H1 (cell line): ENCODE measurements around the gene ABCA6. TPM values are rescaled to one million over a fixed set of nuclear protein-coding genes. Genes with fewer than 3 reads are reported as not detected.

ENCODE experiments used
- CTCF ChIA-PET: fragments of 300-600 bp; sonication (Branson Sonifier 250); formaldehyde crosslinking; loops from one replicate; lab custom pipeline; 2021; ENCODE audit not compliant: partially characterized antibody; lab: Charles Lee
- POLR2A ChIA-PET: fragments of 300-600 bp; sonication (Branson Sonifier 250); formaldehyde crosslinking; loops from one replicate; lab custom pipeline; 2021; ENCODE audit warnings: inconsistent platforms; ENCODE audit not compliant: partially characterized antibody; lab: Charles Lee
- DNase-seq, 2 experiments: peaks; one replicate each; pipeline versions ENCODE4 v3.0.0 to v3.0.0-alpha.2; 2010 to 2022; ENCODE audit warnings: low spot score in 2 of 2, low read depth in 1 of 2, mixed read lengths in 1 of 2
- FAIRE-seq: peaks from 2 replicates; lab custom pipeline; 2011; peaks lifted over from hg19 to GRCh38; lab: Jason Lieb, UNC
- H2AFZ ChIP-seq: 2 replicates; pipeline ENCODE4 v1.8.1; 2012; ENCODE audit warnings: low read length, inconsistent platforms
- H2AK5ac ChIP-seq: 2 replicates; pipeline ENCODE4 v1.6.1; 2013; ENCODE audit warnings: low read depth, low read length
- H2BK120ac ChIP-seq: replicated peaks from 2 replicates; pipeline ENCODE3; 2013; ENCODE audit warnings: low read depth, low read length, inconsistent platforms
- H2BK12ac ChIP-seq: 2 replicates; pipeline ENCODE4 v1.6.1; 2013; ENCODE audit warnings: low read depth, low read length
- H2BK15ac ChIP-seq: 2 replicates; pipeline ENCODE4 v1.6.1; 2013; ENCODE audit warnings: low read length
- H2BK20ac ChIP-seq: 2 replicates; pipeline ENCODE4 v1.6.1; 2013; ENCODE audit warnings: low read length
- H2BK5ac ChIP-seq: 2 replicates; pipeline ENCODE4 v1.6.1; 2013; ENCODE audit warnings: low read depth, low read length
- H3K14ac ChIP-seq: 2 replicates; pipeline ENCODE4 v1.6.1; 2013; ENCODE audit warnings: inconsistent platforms; ENCODE audit not compliant: insufficient read length
- H3K18ac ChIP-seq: 2 replicates; pipeline ENCODE4 v1.6.1; 2013; ENCODE audit warnings: low read length; ENCODE audit errors: extremely low read depth
- H3K23ac ChIP-seq: 2 replicates; pipeline ENCODE4 v1.6.1; 2013; ENCODE audit warnings: inconsistent platforms; ENCODE audit not compliant: insufficient read length
- H3K23me2 ChIP-seq: 2 replicates; pipeline ENCODE4 v1.6.1; 2013; ENCODE audit warnings: low read depth, low read length
- H3K27ac ChIP-seq: 2 replicates; pipeline ENCODE4 v1.6.1; 2011; ENCODE audit warnings: low read depth, low read length, inconsistent platforms
- H3K27me3 ChIP-seq, 4 experiments: replicated peaks in 1 of 4; 1 replicate in 1 of 4; 2 replicates in 3 of 4; pipeline versions ENCODE4 v1.6.1 to v1.8.1; 2011 to 2013; ENCODE audit warnings: low read length in 3 of 4, mild to moderate bottlenecking in 3 of 4, inconsistent platforms in 2 of 4, mixed read lengths in 2 of 4, moderate library complexity in 1 of 4; ENCODE audit not compliant: control insufficient read depth in 3 of 4, insufficient read depth in 3 of 4; ENCODE audit errors: extremely low read depth in 1 of 4
- H3K36me3 ChIP-seq, 4 experiments: 2 replicates each; pipeline versions ENCODE4 v1.6.1 to v1.8.1; 2011 to 2013; ENCODE audit warnings: mild to moderate bottlenecking in 4 of 4, low read length in 3 of 4, moderate library complexity in 2 of 4, control low read depth in 1 of 4, inconsistent platforms in 1 of 4; ENCODE audit not compliant: insufficient read depth in 4 of 4, control insufficient read depth in 2 of 4
- H3K4ac ChIP-seq: replicated peaks from 2 replicates; pipeline ENCODE3; 2013; ENCODE audit warnings: low read length, low read depth, mixed read lengths, inconsistent platforms; ENCODE audit not compliant: insufficient read length
- H3K4me1 ChIP-seq, 4 experiments: replicated peaks in 1 of 4; 1 replicate in 1 of 4; 2 replicates in 3 of 4; pipeline versions ENCODE4 v1.6.1 to v1.8.1; 2011 to 2013; ENCODE audit warnings: low read length in 3 of 4, inconsistent platforms in 2 of 4, mixed read lengths in 1 of 4; ENCODE audit not compliant: insufficient read depth in 4 of 4, control insufficient read depth in 3 of 4
- H3K4me2 ChIP-seq, 2 experiments: 2 replicates each; pipeline versions ENCODE4 v1.6.1 to v1.8.1; 2011 to 2013; ENCODE audit warnings: low read depth in 2 of 2, low read length in 2 of 2, control low read depth in 1 of 2, inconsistent platforms in 1 of 2, mild to moderate bottlenecking in 1 of 2; ENCODE audit not compliant: insufficient read depth in 1 of 2
- H3K4me3 ChIP-seq, 4 experiments: fragments of 200-600, 300-600 bp in 1 of 4; sonication (generic), shearing (Covaris generic), sonication (Bioruptor Twin) in 1 of 4; 2 replicates each; pipeline versions ENCODE4 v1.5.1 to v1.8.1; 2011 to 2016; ENCODE audit warnings: low read length in 4 of 4, low read depth in 3 of 4, control low read depth in 2 of 4, inconsistent platforms in 2 of 4, mild to moderate bottlenecking in 2 of 4, mixed read lengths in 1 of 4, moderate library complexity in 1 of 4; ENCODE audit not compliant: insufficient read depth in 2 of 4; ENCODE audit errors: extremely low read depth in 1 of 4
- H3K56ac ChIP-seq: replicated peaks from 2 replicates; pipeline ENCODE3; 2013; ENCODE audit warnings: low read depth, mild to moderate bottlenecking, mixed read lengths, low read length, inconsistent platforms; ENCODE audit not compliant: insufficient read length
- H3K79me1 ChIP-seq: 2 replicates; pipeline ENCODE4 v1.6.1; 2013; ENCODE audit warnings: low read depth, low read length, control low read depth
- H3K79me2 ChIP-seq, 2 experiments: 2 replicates each; pipeline versions ENCODE4 v1.6.1 to v1.8.1; 2012 to 2013; ENCODE audit warnings: low read length in 2 of 2, mild to moderate bottlenecking in 2 of 2, inconsistent platforms in 1 of 2; ENCODE audit not compliant: insufficient read depth in 2 of 2, control insufficient read depth in 1 of 2
- H3K9ac ChIP-seq, 4 experiments: replicated peaks in 1 of 4; 1 replicate in 1 of 4; 2 replicates in 3 of 4; pipeline versions ENCODE4 v1.6.1 to v1.8.1; 2011 to 2013; ENCODE audit warnings: low read depth in 3 of 4, low read length in 3 of 4, control low read depth in 2 of 4, mild to moderate bottlenecking in 2 of 4, moderate library complexity in 2 of 4, inconsistent platforms in 1 of 4; ENCODE audit errors: extremely low read depth in 1 of 4
- H3K9me3 ChIP-seq, 2 experiments: 2 replicates each; pipeline versions ENCODE4 v1.6.1 to v1.8.1; 2012 to 2013; ENCODE audit warnings: mild to moderate bottlenecking in 2 of 2, moderate library complexity in 2 of 2, control low read depth in 1 of 2, inconsistent platforms in 1 of 2, low read depth in 1 of 2, low read length in 1 of 2, mixed read lengths in 1 of 2; ENCODE audit not compliant: insufficient read depth in 2 of 2
- H4K20me1 ChIP-seq, 2 experiments: replicated peaks in 1 of 2; 2 replicates each; pipeline versions ENCODE3 to v1.8.1; 2011 to 2013; ENCODE audit warnings: inconsistent platforms in 2 of 2, low read length in 2 of 2, mild to moderate bottlenecking in 1 of 2; ENCODE audit not compliant: insufficient read depth in 2 of 2, control insufficient read depth in 1 of 2
- H4K5ac ChIP-seq: 2 replicates; pipeline ENCODE4 v1.6.1; 2013; ENCODE audit warnings: low read length, low read depth, mixed read lengths, inconsistent platforms; ENCODE audit not compliant: insufficient read length
- H4K8ac ChIP-seq: 2 replicates; pipeline ENCODE4 v1.8.0; 2013; ENCODE audit warnings: mild to moderate bottlenecking, moderate library complexity, low read length, inconsistent platforms; ENCODE audit not compliant: insufficient read depth; ENCODE audit errors: extremely low read depth
- H4K91ac ChIP-seq: replicated peaks from 2 replicates; pipeline ENCODE3; 2013; ENCODE audit warnings: low read length, mixed read lengths, inconsistent platforms; ENCODE audit not compliant: insufficient read length
- BCL11A ChIP-seq, 2 experiments: IDR thresholded peaks; one replicate each; pipeline ENCODE4 v1.6.1; 2011; ENCODE audit warnings: low read depth in 2 of 2, low read length in 2 of 2, mild to moderate bottlenecking in 2 of 2
- GABPA ChIP-seq: IDR thresholded peaks from 2 replicates; pipeline ENCODE4 v1.6.1; 2011; ENCODE audit warnings: mild to moderate bottlenecking, low read length, moderate library complexity, borderline replicate concordance; ENCODE audit not compliant: insufficient read depth
- MAFK ChIP-seq: IDR thresholded peaks from 2 replicates; pipeline ENCODE4 v1.6.1; 2012; ENCODE audit warnings: low read depth, mild to moderate bottlenecking, improper control_type of control experiment, low read length
- POLR2A ChIP-seq, 2 experiments: IDR thresholded peaks; 1 replicate in 1 of 2; 2 replicates in 1 of 2; pipeline ENCODE4 v1.6.1; 2011; ENCODE audit warnings: low read depth in 2 of 2, low read length in 2 of 2, mild to moderate bottlenecking in 2 of 2; ENCODE audit errors: control extremely low read depth in 1 of 2
- POLR2AphosphoS5 ChIP-seq: IDR thresholded peaks from 2 replicates; pipeline ENCODE4 v1.6.1; 2011; ENCODE audit warnings: low read depth, low read length
- ZNF274 ChIP-seq: IDR thresholded peaks from 2 replicates; pipeline ENCODE4 v1.7.0; 2012; ENCODE audit warnings: low read length, borderline replicate concordance; ENCODE audit errors: extremely low read depth
- WGBS, 2 experiments: shearing (Covaris generic) in 1 of 2; methylation state at CpG; one replicate each; pipeline versions ENCODE4 v1.1.6 to v1.1.7; 2013 to 2015; ENCODE audit warnings: low lambda C conversion rate in 2 of 2, mixed read lengths in 2 of 2, inconsistent platforms in 1 of 2, low coverage in 1 of 2, missing lambda C conversion rate in 1 of 2; ENCODE audit not compliant: insufficient replicate concordance in 2 of 2, insufficient coverage in 1 of 2, insufficient read length in 1 of 2; ENCODE audit errors: extremely low coverage in 1 of 2, missing lambda C conversion rate in 1 of 2; 5-methylcytosine and 5-hydroxymethylcytosine counted together
- polyA plus RNA-seq, 7 experiments: library from polyadenylated mRNA; depleted of rRNA in 3 of 7; stranded (reverse) in 5 of 7; unstranded in 2 of 7; fragments of >200 nt in 5 of 7; fragments of 200-250 nt in 2 of 7; gene quantifications; 1 replicate in 5 of 7; 2 replicates in 1 of 7; 4 replicates in 1 of 7; pipeline versions ENCODE4 v1.2.1 to v1.2.3, GENCODE V29; 2011 to 2013; ENCODE audit warnings: missing spikeins in 2 of 7, mixed read lengths in 2 of 7
- total RNA-seq: library from RNA; stranded (reverse); fragmentation: NEBNext Ultra II Directional; extraction: Animal tissue kit (Norgen Biotek cat#: 25700); gene quantifications from 2 replicates; pipeline ENCODE4 v1.2.1, GENCODE V29; 2021

Gene ABCA6
- total and polyA plus RNA-seq, 2 of the 8 experiments (the other 6 are each of a cell fraction or from before 2014, with no cell fraction given), result not detected

DNA sequence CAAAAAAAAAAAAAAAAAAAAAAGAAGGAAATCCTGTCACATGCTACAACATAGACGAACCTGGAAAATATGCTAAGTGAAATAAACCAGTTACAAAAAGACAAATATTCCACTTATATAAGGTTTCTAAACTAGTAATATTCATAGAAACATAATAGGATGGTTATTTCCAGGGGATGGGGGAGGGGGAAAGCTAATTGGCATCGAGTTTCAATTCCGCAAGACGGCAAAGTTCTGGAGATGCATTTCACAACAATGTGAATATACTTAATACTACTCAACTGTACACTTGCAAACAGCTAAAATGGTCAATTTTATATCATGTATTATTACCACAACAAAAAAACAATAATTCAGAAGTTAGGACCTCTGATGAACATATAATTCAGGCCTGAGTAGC is 43.1 kb downstream of the ABCA6 start:
- TF ChIP-seq POLR2AphosphoS5 (no peak), ZNF274 (no peak), BCL11A (IDR thresholded peaks at IDR 0.05; ENCODE audit: low read depth in 2 of 2, low read length in 2 of 2) (no peak), GABPA (no peak), MAFK (no peak), POLR2A (IDR thresholded peaks at IDR 0.05; ENCODE audit: control extremely low read depth in 1 of 2, low read depth in 2 of 2, low read length in 2 of 2) (no peak)
- DNase-seq, result no peak

More for the DNA sequence above, 43.1 kb downstream of the ABCA6 start:
- Histone ChIP-seq H2BK15ac (no peak overlapping the region), H2BK20ac (no peak overlapping the region), H3K79me2 (no peaks in the 10 kb centered on the region), H3K18ac (no peak overlapping the region), H4K5ac (no peak overlapping the region), H3K4me2 (no peak overlapping the region), H4K91ac (no peak overlapping the region), H3K27me3 (no peaks in the 10 kb centered on the region), H3K9me3 (no peaks in the 10 kb centered on the region), H3K79me1 (no peaks in the 10 kb centered on the region), H2AFZ (no peak overlapping the region), H2BK5ac (no peak overlapping the region), H4K20me1 (no peaks in the 10 kb centered on the region), H3K9ac (no peak overlapping the region), H3K14ac (no peak overlapping the region), H3K4me3 (no peak overlapping the region), H3K56ac (no peak overlapping the region), H2BK12ac (no peak overlapping the region), H2AK5ac (no peak overlapping the region), H2BK120ac (no peak overlapping the region), H3K4me1 (no peaks in the 10 kb centered on the region), H3K23me2 (no peaks in the 10 kb centered on the region), H3K27ac (no peak overlapping the region), H3K23ac (no peak overlapping the region), H3K36me3 (no peaks in the 10 kb centered on the region), H4K8ac (no peak overlapping the region), H3K4ac (no peak overlapping the region)
- POLR2A ChIA-PET, result no interaction called here
- FAIRE-seq, result no peak
- CTCF ChIA-PET, result interaction anchor here (1.1 to 6.3 kb wide), 2 partner anchors 12 to 25 kb away, joined by 4 to 42 read pairs; no protein-coding TSS in a partner anchor
- WGBS, 2 experiments, result 92% methylated on average over 4 of the region's 4 CpGs; no CpG with 5 or more reads in 1 of the 2 experiments
